A549 (cell line): Measurements from ENCODE around the gene PRDM15.

Source experiments
- CHD2 ChIP-seq: fragments of 150-350 bp; IDR thresholded peaks from 2 replicates; pipeline ENCODE4 v1.6.1; 2014; ENCODE audit warnings: low read length; ENCODE audit not compliant: partially characterized antibody
- KDM5A ChIP-seq: fragments of 200-600 bp; sonication (generic); IDR thresholded peaks from 2 replicates; pipeline ENCODE4 v1.6.1; 2016; ENCODE audit warnings: antibody characterized with exemption, mild to moderate bottlenecking
- MAFK ChIP-seq: fragments of 450-650 bp; IDR thresholded peaks from 2 replicates; pipeline ENCODE4 v1.6.1; 2014; ENCODE audit not compliant: partially characterized antibody
- POLR2A ChIP-seq: IDR thresholded peaks from 2 replicates; pipeline ENCODE4 v1.6.1; 2012; ENCODE audit warnings: mild to moderate bottlenecking, low read length
- RAD21 ChIP-seq, 2 experiments: fragments of >200 bp in 1 of 2; sonication (Bioruptor Twin) in 1 of 2; formaldehyde crosslinking in 1 of 2; IDR thresholded peaks in 1 of 2; conservative IDR thresholded peaks in 1 of 2; 2 replicates in 1 of 2; 3 replicates in 1 of 2; pipeline ENCODE4 v1.6.1; 2012 to 2018; ENCODE audit warnings: inconsistent platforms in 1 of 2
- REST ChIP-seq: fragments of 200-600 bp; sonication (generic); IDR thresholded peaks from 2 replicates; pipeline ENCODE4 v1.6.1; 2016; ENCODE audit warnings: antibody characterized with exemption, mild to moderate bottlenecking, moderate library complexity
- TF ChIP-seq, protein P1 (sequence below): fragments of >200 bp; sonication (Bioruptor Twin); formaldehyde crosslinking; IDR thresholded peaks from 3 replicates; pipeline ENCODE4 v1.5.1; 2016

GRCh38 chr21:41812679-41813078 lies 66.5 kb downstream of the PRDM15 start:
- TF ChIP-seq MAFK (no peak), REST (no peak), POLR2A (no peak), KDM5A (no peak), RAD21 (conservative IDR thresholded peaks at IDR 0.05 in 1 of 2, IDR thresholded peaks at IDR 0.05 in 1 of 2) (no peak), CHD2 (no peak)
- TF ChIP-seq, protein P1, sequence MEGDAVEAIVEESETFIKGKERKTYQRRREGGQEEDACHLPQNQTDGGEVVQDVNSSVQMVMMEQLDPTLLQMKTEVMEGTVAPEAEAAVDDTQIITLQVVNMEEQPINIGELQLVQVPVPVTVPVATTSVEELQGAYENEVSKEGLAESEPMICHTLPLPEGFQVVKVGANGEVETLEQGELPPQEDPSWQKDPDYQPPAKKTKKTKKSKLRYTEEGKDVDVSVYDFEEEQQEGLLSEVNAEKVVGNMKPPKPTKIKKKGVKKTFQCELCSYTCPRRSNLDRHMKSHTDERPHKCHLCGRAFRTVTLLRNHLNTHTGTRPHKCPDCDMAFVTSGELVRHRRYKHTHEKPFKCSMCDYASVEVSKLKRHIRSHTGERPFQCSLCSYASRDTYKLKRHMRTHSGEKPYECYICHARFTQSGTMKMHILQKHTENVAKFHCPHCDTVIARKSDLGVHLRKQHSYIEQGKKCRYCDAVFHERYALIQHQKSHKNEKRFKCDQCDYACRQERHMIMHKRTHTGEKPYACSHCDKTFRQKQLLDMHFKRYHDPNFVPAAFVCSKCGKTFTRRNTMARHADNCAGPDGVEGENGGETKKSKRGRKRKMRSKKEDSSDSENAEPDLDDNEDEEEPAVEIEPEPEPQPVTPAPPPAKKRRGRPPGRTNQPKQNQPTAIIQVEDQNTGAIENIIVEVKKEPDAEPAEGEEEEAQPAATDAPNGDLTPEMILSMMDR, result no peak
